AG04449 (cell line): ENCODE results near the gene CHMP4B.

Experiments used
- CTCF ChIA-PET: fragments of 350-600 bp; formaldehyde crosslinking; extraction: SDS; loops from one replicate; lab custom pipeline; 2021; ENCODE audit warnings: antibody characterized with exemption; lab: Yijun Ruan, JAX
- POLR2A ChIA-PET: fragments of 400-600, 350-600 bp; formaldehyde crosslinking; extraction: SDS; loops from one replicate; lab custom pipeline; 2020; ENCODE audit warnings: antibody characterized with exemption, inconsistent platforms; lab: Yijun Ruan, JAX
- DNase-seq: peaks from one replicate; pipeline ENCODE4 v3.0.0-alpha.2; 2010; ENCODE audit warnings: low read depth, low spot score
- H3K4me3 ChIP-seq: 2 replicates; pipeline ENCODE4 v1.5.1; 2011; ENCODE audit warnings: low read depth, mild to moderate bottlenecking, control low read depth, low read length
- CTCF ChIP-seq: IDR thresholded peaks from one replicate; pipeline ENCODE4 v1.5.1; 2011; ENCODE audit warnings: mild to moderate bottlenecking, moderate library complexity, low read length, control low read depth, inconsistent platforms; ENCODE audit not compliant: insufficient read depth; ENCODE audit errors: missing control alignments

The CHMP4B gene

GRCh38 chr20:33835615-33836172 is 24.5 kb downstream of the CHMP4B start:
- no peak overlapping the region for H3K4me3 ChIP-seq
- DNase-seq, result no peak
- CTCF ChIA-PET, result interaction anchor here (0.8 to 2.0 kb wide), 6 partner anchors 8 to 234 kb away, joined by 3 to 8 read pairs (median 5); no protein-coding TSS in a partner anchor
- no peak for TF ChIP-seq CTCF
- POLR2A ChIA-PET, result no interaction called here

- no peak overlapping the region for H3K4me3 ChIP-seq
- POLR2A ChIA-PET, result no interaction called here
- DNase-seq, result no peak
- no peak for TF ChIP-seq CTCF
- CTCF ChIA-PET, result interaction anchor here (0.8 to 1.8 kb wide), 6 partner anchors 9 to 234 kb away, joined by 3 to 6 read pairs (median 4); no protein-coding TSS in a partner anchor
These were observed 25.1 kb downstream of the CHMP4B start for GRCh38 chr20:33836277-33836676.

- no peak for DNase-seq
- CTCF ChIA-PET, result interaction anchor here (1.5 to 1.8 kb wide), 4 partner anchors 10 to 233 kb away, joined by 3 to 6 read pairs (median 4); no protein-coding TSS in a partner anchor
- H3K4me3 ChIP-seq, result no peak overlapping the region
- TF ChIP-seq CTCF, result no peak
- POLR2A ChIA-PET, result no interaction called here
These were observed 26.1 kb downstream of the CHMP4B start for GRCh38 chr20:33837096-33837830.

- CTCF ChIA-PET, result no interaction called here
- H3K4me3 ChIP-seq, result no peak overlapping the region
- POLR2A ChIA-PET, result no interaction called here
- TF ChIP-seq CTCF, result no peak
- no peak for DNase-seq
These were observed 27.1 kb downstream of the CHMP4B start for GRCh38 chr20:33838035-33838864.

GRCh38 chr20:33839591-33839990 is 28.4 kb downstream of the CHMP4B start:
- ChIA-PET CTCF (interaction anchor here (1.5 kb wide), 1 partner anchor 24 kb away, joined by 3 read pairs; no protein-coding TSS in a partner anchor), POLR2A (no interaction called here)
- no peak overlapping the region for H3K4me3 ChIP-seq
- DNase-seq, result no peak
- no peak for TF ChIP-seq CTCF
